Retinal pigment epithelial cell (primary cell): ENCODE results near the gene DSCAML1.

Experiments
- DNase-seq: peaks from one replicate; pipeline ENCODE4 v3.0.0-alpha.2; 2010; ENCODE audit warnings: low read depth
- H3K4me3 ChIP-seq: 2 replicates; pipeline ENCODE4 v1.5.1; 2011; ENCODE audit warnings: mild to moderate bottlenecking, low read length, control low read depth, moderate library complexity
- TF ChIP-seq, protein P1 (sequence below): conservative IDR thresholded peaks from 2 replicates; pipeline ENCODE4 v1.5.1; 2011; ENCODE audit warnings: low read depth, low read length, control low read depth, inconsistent platforms

The DSCAML1 gene, protein sequence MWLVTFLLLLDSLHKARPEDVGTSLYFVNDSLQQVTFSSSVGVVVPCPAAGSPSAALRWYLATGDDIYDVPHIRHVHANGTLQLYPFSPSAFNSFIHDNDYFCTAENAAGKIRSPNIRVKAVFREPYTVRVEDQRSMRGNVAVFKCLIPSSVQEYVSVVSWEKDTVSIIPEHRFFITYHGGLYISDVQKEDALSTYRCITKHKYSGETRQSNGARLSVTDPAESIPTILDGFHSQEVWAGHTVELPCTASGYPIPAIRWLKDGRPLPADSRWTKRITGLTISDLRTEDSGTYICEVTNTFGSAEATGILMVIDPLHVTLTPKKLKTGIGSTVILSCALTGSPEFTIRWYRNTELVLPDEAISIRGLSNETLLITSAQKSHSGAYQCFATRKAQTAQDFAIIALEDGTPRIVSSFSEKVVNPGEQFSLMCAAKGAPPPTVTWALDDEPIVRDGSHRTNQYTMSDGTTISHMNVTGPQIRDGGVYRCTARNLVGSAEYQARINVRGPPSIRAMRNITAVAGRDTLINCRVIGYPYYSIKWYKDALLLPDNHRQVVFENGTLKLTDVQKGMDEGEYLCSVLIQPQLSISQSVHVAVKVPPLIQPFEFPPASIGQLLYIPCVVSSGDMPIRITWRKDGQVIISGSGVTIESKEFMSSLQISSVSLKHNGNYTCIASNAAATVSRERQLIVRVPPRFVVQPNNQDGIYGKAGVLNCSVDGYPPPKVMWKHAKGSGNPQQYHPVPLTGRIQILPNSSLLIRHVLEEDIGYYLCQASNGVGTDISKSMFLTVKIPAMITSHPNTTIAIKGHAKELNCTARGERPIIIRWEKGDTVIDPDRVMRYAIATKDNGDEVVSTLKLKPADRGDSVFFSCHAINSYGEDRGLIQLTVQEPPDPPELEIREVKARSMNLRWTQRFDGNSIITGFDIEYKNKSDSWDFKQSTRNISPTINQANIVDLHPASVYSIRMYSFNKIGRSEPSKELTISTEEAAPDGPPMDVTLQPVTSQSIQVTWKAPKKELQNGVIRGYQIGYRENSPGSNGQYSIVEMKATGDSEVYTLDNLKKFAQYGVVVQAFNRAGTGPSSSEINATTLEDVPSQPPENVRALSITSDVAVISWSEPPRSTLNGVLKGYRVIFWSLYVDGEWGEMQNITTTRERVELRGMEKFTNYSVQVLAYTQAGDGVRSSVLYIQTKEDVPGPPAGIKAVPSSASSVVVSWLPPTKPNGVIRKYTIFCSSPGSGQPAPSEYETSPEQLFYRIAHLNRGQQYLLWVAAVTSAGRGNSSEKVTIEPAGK (N-terminal part only)

DNA sequence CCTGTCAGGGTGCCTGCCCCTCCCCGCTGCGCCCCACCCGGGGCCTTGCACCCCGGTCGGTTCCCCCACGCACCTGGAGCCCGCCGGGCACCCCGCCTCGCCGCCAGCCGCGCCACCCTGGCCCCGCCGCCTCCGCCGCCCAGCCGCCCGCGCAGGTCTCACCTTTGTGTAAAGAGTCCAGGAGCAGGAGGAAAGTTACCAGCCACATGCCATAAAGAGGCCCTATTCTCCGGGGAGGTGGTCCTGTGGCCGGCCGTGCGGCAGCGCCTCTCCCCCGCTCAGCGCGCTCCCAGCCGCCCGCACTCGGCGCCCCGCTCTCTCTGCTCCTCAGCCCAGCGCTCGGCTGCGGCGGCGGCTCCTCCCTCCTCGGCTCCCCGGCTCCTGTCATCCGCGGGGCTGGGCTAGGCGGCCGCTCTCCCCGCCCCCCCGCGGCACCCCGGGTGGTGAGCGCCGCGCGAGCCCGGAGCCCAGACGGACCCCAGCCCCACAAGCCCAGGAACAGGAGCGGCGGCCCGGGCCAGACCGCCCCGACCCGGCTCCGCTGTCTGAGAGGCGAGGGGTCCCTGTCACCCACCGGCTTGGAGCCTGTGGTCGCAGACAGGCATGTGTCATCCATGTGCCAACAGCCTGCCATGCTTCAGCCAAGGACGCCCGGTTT lies at the start of gene DSCAML1:
TSS of gene DSCAML1 (minus strand) at position 345 of the 658 bp plus-strand sequence. CDS start at position 208, 137 bp downstream.
- no peak within 1 kb of the TSS for H3K4me3 ChIP-seq
- TF ChIP-seq, protein P1, sequence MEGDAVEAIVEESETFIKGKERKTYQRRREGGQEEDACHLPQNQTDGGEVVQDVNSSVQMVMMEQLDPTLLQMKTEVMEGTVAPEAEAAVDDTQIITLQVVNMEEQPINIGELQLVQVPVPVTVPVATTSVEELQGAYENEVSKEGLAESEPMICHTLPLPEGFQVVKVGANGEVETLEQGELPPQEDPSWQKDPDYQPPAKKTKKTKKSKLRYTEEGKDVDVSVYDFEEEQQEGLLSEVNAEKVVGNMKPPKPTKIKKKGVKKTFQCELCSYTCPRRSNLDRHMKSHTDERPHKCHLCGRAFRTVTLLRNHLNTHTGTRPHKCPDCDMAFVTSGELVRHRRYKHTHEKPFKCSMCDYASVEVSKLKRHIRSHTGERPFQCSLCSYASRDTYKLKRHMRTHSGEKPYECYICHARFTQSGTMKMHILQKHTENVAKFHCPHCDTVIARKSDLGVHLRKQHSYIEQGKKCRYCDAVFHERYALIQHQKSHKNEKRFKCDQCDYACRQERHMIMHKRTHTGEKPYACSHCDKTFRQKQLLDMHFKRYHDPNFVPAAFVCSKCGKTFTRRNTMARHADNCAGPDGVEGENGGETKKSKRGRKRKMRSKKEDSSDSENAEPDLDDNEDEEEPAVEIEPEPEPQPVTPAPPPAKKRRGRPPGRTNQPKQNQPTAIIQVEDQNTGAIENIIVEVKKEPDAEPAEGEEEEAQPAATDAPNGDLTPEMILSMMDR, result no peak
- DNase-seq, result no peak

DNA sequence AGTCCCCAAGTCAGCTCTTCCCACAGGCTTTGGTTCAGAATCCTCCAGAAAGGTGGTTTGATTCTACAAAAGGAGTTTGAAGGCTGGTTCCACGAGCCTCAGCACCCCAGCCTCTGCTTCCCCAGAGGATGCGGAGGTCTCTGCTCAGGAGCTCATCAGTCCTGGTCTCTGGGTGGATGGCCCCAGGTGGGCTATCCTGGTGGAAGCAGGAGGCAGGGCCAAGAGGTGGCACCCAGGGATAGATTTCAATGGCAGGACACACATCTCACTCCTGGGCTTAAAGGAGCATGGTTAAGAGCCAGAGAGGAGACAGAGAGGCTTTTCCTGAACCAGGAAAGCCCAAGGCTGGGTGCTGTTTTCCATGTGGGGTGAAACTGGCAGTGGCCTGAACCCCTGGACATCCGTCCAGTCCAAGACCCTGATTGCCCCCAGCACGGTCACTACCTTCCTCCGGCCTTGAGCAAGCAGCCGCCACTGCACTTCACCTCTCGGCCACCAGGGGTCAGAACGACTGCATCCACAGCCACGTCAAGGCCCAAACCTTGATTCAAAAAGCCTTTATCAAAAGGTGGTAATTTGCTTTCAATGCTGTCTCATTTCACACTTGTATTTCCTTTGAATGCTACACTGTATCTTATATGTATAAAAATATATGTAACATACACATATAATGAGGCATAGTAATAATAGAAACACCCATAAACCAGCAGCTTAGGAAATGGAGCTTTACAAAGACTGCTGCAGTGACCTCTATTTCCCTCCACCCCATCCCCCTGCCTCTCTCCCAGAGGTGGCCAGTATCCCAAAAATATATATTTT lies 46.9 kb upstream of the DSCAML1 start:
- H3K4me3 ChIP-seq, result no peak overlapping the region
- DNase-seq, result no peak
- TF ChIP-seq, protein P1, result peak; percentile 99

DNA sequence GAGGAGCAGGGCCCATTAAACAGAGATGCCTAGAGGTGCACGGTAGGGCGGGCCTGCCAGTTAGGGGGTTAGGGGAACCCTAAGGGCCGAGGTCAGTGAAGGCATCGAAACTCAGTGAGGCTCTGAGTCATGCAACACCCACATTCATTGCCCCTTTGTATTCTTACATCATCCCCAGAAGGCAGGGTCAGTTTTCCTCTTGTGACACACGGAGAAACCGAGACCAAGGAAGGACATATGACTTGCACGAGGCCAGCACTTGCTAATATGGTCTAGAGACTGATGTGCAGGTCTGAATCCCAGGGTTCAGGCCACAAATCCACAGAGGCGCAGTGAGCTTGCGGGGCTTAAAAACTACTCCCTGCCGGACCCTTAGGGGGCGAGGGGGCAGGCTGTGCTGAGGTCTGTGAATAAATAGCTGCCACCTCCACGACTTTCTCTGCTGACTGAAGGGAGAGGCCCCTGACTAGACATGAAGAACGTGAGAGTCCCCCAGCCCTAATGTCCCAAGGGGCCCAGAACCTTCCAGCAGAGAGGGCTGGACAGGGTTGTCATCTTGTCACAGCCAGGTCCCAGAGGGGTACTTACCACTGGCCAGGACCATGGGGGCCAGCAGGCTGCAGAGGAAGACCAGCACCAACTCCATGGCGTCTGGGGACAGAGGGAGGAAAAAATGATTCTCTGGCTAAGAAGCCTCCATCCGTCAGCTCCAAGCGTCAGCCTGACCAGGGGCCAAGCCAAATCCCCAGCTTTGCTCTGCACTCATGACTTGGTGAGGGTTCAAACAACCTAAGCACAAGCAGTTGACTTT lies 45.3 kb upstream of the DSCAML1 start:
- TF ChIP-seq, protein P1, result no peak
- H3K4me3 ChIP-seq, result no peak overlapping the region
- DNase-seq, result no peak

DNA sequence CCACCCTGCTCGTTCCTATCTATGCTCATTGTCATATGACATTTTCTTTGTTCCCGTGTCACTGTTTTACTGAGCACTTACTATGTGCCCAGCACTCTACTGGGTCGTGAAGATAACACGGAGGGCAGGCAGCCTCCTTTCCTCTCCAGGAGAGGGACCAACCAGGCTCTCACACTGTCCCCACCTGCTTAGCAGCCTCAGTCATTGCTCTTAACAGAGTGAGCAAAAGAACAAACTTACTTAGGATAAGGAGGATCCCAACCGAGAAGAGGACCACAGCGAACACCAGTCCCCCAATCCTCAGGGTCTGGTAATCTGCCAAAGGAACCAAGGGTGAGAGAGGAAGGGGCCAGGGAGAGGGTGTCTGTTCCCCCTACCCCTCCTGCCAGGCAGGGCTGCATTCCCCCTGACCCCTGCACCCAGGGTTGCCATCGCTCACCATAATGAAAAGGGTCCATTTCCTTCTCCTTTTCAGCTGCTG lies 44.6 kb upstream of the DSCAML1 start:
- H3K4me3 ChIP-seq, result no peak overlapping the region
- TF ChIP-seq, protein P1, result no peak
- no peak for DNase-seq

DNA sequence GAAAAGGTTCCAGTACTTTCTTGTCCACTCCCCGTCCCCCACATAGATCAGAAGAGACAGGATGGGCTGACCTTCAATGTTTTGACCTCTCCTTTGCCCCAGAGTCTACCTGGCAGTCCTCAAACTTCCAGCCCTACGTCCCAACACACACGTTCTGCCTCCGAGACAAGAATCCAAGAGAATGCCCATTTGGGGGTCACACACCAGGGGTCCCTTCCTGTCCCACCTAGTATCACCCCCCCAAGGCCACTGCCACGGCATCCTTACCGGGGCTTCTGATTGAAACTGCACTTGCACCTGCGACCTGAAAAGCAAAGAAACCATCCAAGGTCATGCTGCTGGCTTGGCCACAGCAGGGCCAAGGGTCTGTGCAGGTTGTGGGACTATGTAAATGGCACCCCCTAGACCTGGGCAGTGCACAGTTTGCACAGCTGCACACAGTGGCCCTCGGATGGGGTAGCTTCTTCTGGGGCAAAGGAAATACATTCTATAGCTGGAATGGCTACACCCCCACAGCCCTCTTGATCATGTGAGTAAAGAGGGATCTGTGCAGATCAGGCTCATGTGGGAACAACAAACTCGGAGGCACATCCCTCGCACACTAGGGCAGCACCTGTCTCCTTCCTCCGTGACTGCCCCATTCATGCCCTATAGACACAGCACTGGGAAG lies 44.0 kb upstream of the DSCAML1 start:
- DNase-seq, result no peak
- TF ChIP-seq, protein P1, result no peak
- no peak overlapping the region for H3K4me3 ChIP-seq
